ENCODE results near the gene SH3BP1.
"Not testable (repeated sequence)": the region's sequence is repeated elsewhere in the genome, so short reads cannot be mapped to it uniquely, and the experiment has no call there.

The SH3BP1 gene

DNA sequence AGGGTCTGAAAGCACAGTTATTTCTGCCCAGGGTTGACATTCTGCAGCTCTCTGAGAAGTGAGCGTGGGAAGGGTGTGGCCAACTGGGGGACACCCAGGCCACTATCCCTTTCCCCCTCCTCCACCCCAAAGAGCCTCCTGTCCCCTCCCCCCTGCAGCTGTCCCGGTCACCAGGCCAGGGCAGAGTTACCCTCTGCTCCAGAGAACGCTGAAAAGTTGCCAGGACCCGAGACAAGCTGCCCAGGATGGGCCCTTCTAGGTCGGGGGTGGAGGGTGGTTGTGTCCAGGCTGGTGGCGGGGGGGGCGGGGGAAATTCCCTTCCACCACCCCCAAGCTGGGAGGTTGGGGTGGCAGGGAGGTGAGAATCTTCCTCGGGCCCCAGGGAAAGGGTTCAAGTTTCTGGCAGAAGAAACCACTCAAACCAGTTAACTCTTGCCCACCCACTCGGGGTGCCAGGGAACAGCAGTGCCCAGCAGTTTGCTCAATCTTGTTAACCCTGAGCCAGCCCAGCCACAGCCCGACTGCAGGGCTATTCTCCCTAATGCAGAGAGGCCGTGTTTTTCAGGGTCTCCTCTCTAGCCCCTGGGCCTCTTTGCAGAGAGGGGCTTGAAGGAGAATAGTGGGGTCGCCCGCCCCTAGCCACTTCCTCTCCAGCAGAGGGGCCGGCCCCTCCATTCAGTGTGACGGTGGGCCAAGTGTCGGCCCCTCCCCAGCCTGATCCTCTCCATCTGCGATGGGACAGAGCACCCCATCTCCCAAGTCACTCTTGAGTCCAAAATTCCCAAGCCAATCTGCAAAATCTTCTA lies 36.7 kb downstream of the SH3BP1 start:
- in situ Hi-C loops (cut with MboI; ENCODE audit: low sequenced_read_pairs) = no loop called here

DNA sequence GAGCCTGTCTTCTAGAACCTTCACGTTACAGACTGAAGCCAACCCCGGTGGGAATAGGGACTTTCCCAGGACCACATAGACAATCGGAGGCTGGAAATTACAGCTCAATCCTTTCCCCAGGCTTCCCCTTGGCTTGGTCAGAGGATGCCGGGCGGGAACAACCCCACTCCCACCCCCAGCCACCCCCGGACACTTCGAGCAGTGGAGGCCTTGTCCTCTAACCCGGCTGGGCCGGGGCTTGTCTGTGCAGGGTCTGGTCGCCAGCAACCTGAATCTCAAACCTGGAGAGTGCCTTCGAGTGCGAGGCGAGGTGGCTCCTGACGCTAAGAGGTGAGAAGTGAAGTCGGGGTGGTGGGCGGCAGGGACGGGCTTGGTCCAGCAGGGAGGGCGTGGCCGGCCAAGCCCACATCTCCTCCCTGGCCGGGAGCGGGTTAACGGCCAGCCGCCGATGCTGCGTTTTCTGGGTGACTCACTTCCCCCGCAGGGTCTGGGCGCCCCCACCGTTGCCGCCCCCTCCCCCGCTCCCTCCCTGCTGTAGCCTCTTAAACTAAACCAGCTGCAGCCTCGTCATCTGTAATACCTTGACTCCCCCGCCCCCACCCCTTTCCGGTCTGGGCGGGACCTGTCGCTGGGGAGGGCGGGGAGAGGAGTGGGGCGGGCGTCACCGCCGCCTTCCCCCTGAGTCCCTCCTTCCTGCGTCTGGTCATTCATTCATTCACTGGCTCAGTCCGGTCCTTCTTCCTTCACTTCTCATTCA lies 37.4 kb downstream of the SH3BP1 start:
- in situ Hi-C loops (cut with MboI; ENCODE audit: low sequenced_read_pairs) = no loop called here

DNA sequence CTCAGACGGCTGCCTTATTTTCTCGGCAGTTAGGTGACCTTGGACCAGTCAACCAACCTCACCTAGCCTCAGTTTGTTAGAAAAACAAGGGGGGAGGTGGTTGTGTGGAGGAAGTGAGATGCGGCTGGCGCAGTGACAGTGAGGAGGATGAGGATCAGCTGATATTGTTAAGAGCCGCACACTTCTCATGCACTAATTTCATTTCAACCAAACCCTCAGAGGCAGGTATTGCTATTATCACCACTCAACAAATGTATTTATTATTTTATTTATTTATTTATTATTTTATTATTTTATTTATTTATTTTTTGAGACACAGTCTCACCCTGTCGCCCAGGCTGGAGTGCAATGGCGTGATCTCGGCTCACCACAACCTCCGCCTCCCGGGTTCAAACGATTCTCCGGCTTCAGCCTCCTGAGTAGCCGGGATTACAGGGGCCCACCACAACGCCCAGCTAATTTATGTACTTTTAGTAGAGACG lies 38.1 kb downstream of the SH3BP1 start:
- in situ Hi-C loops (cut with MboI; ENCODE audit: low sequenced_read_pairs) = no loop called here

DNA sequence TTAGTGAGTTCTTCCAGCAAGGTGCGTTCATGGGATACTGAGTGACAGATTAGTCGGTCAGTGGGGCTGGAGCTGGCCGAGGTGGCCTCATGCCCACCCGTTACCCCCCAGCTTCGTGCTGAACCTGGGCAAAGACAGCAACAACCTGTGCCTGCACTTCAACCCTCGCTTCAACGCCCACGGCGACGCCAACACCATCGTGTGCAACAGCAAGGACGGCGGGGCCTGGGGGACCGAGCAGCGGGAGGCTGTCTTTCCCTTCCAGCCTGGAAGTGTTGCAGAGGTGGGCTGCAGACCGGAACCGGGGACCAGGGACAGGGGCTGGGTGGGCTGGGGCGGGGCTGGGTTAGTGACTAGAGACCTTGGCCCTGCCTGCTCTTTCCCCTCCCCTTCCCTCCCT lies 38.9 kb downstream of the SH3BP1 start:
- in situ Hi-C loops (cut with MboI; ENCODE audit: low sequenced_read_pairs) = no loop called here

DNA sequence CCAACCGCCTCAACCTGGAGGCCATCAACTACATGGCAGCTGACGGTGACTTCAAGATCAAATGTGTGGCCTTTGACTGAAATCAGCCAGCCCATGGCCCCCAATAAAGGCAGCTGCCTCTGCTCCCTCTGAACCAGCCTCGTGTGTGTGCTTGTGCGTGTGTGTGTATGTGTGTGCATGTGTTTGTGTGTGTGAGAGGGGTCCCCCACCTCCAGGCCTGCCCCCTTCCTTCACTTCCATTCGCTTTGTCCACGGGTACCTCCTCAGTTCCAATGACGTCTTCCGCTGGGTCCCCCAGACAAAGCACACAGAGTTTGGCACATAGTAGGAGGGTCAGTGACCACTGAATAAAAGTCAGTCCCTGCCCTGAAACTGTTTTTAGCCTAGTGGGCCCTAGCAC lies 40.2 kb downstream of the SH3BP1 start:
- in situ Hi-C loops (cut with MboI; ENCODE audit: low sequenced_read_pairs) = no loop called here

DNA sequence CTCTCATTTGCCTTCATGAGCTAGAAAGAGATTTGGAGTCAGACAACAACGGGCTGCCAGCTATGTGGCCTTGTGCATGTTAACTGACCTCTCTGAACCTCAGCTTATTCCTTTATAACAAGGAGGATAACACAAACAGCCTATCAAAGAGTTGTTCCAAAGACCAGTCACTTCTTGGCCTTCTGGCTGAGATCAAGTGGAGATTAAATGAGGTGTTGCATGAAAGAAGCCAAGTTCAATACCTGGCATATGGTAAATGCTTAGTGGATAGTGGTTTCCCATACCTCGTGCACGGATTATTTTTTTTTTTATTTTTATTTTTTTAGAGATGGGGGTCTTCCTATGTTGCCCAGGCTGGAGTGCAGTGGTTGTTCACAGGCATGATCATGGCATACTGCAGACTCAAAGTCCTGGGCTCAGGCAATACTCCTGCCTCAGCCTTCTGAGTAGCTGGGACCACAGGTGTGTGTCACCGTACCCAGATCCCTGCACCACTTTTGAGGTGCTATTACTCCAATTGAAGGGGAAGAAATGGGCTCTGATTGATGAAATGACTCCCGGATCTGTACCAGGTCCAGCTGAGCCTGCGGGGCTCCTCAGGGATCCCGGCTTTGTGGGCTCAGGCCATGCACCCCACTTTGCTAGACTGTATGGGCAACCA lies 40.9 kb downstream of the SH3BP1 start:
- in situ Hi-C loops (cut with MboI; ENCODE audit: low sequenced_read_pairs) = no loop called here

DNA sequence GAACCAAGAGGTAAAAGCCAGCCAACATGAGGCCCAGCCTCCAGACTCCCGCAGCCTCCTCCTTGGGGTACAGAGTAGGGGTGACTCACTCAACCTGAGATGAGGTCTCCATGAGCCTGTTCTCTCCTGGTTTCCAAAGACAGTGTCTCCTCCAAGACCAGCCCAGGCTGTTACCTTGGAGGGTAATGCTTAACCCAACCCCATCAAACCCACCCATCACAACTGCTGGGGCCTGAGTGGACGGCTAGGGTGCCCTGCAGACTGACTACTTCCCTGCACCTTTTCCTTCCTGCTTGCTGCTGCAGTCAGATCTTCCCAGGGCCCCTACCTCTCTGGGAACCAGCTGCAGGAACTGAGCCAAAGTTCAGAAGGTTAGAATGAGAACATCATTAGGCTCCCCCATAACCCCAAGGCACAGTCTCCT lies 41.5 kb downstream of the SH3BP1 start:
- in situ Hi-C loops (cut with MboI; ENCODE audit: low sequenced_read_pairs) = no loop called here

DNA sequence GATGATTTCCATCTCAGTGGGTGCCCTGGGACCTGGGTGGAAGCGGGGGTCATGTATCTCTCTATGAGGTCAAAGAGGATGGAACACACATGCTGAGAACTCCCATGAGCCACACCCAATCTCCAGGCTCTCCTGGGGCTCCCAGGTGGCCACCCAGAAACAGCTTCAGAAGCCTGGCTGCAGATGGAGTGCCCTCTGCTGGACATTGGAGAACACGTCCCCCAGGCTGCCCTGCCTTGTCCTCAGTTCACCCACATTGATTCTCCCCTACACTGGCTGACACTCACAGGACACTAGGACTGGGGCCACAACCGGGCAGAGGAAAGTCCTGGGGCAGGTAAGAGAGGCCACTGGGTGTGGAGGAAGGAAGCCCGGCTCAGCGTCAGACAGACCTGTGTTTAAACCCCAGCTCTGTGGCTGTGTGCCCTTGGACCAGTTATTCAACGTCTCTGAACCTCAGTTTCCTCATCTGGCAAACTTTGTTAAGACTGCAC lies 42.1 kb downstream of the SH3BP1 start:
- in situ Hi-C loops (cut with MboI; ENCODE audit: low sequenced_read_pairs) = no loop called here

DNA sequence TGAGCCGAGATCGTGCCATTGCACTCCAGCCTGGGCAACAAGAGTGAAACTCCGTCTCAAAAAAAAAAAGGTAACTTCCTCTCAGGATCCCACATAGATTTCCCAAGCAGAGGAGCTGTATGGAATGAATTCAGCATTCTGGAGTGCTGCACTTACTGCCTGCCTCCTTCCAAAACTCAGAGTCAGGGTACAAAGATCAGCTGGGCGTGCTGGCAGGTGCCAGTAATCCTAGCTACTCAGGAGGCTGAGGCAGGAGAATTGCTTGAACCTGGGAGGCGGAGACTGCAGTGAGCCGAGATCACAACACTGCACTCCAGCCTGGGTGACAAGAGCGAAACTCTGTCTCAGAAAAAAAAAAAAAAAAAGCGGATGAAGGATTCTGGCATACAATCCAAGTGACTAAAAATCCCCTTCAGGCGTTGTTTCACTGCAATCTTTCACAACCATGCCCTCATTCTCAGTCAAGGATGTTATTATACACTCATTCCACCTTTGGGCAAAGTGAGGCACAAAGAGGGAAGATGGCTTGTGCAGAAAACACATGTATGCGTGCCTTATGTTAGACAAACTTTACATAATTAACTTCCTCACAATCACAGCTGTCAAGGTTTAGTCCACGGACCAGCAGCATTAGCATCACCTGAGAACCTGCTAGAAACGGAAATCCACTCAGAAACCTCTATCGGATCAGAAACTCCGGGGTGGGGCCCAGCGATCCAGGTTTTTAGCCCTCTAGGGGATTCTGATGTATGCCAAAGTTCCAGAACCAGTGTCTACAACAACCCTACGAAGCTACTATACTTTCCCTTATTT lies 45.5 kb downstream of the SH3BP1 start:
- in situ Hi-C loops (cut with MboI; ENCODE audit: low sequenced_read_pairs) = no loop called here

DNA sequence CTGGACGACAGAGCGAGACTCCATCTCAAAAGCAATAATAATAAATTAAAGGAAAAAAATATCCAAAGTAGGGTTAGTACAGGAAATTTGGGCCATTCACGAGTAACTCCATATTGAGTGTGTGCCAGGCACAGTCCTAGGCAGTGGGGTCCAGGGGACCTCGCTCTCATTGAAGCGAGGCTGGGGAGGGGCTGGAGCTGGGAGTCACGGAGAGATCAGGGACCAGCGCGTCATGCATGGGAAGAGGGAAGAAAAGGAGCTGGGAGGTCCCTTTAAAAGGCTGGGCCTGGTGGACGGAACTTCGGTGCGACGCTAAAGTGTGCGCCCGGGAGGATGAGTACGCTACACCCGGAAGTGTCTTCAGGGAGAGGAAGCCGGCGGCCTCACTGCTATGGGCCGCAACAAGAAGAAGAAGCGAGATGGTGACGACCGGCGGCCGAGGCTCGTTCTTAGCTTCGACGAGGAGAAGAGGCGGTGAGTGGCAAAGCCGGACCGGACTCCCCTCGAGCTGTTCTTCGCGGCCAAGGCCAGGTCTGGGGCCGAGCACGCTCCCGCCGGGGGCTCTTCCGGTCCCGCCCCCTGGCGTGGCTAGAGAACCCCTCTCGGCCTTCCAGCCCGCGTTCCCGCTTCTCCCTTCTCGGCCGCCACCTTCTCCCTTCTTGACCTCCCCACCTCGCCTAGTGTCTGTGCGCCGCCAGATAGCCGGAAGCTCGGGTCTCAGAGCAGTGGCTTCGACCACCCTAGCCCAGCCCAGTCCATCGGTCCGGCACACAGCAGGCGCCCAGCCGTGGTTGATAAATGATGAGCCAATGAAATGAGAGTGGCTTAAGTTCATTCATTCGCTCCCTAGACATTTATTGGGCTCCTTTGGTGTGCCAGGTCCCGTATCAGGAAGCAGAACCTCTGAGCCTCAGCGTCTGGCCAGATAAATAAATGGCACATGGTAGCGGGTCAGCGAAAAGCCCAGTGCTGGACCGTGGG lies 46.8 kb downstream of the SH3BP1 start, which contains the start of gene NOL12:
TSS of gene NOL12 (plus strand) at position 342 of the 981 bp plus-strand sequence. CDS start at position 392, 50 bp downstream.
- in situ Hi-C loops (cut with MboI; ENCODE audit: low sequenced_read_pairs) = no loop called here

DNA sequence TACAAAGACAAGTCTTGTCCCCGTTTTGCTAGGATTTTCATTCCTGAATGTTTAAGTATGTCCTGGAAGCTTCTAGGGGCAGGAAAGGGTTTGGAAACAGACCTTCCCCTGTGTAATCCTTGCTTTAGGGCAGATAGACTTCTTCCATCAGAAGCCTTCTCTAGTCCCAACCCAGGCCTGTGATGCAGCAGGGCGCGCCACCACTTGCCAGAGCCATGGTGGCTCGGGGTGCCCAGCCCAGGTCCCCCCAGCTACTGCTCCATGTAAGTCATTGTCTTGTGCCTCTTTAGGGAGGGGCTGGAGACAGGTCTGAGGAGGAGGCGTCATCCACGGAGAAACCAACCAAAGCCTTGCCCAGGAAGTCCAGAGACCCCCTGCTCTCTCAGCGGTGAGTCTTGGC lies 50.9 kb downstream of the SH3BP1 start:
- in situ Hi-C loops (cut with MboI; ENCODE audit: low sequenced_read_pairs) = no loop called here

DNA sequence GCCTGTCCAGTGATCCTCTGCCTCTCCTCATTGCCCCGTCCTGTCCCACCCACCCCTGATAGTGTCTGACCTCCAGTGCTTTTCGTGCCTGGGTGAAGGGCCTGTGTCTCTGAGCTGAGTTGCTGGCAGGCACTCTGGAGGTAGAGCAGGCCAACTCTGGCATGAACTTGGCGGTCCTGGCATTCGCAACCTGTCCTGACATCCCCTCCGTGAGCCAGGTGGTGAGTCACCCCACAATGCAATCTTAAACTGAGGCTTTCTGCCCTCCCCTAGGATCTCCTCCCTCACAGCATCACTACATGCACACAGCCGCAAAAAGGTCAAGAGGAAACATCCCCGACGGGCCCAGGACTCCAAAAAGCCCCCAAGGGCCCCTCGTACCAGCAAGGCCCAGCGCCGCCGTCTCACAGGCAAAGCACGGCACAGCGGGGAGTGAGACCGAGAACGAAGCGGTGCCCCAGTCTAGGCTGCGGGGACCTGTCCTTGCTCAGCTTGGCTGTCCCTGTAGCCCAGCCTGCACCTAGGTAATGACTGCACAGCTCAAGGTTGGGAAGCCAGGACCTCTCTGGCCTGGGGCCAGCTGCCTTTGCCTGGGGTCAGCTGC lies 51.5 kb downstream of the SH3BP1 start:
- in situ Hi-C loops (cut with MboI; ENCODE audit: low sequenced_read_pairs) = no loop called here

DNA sequence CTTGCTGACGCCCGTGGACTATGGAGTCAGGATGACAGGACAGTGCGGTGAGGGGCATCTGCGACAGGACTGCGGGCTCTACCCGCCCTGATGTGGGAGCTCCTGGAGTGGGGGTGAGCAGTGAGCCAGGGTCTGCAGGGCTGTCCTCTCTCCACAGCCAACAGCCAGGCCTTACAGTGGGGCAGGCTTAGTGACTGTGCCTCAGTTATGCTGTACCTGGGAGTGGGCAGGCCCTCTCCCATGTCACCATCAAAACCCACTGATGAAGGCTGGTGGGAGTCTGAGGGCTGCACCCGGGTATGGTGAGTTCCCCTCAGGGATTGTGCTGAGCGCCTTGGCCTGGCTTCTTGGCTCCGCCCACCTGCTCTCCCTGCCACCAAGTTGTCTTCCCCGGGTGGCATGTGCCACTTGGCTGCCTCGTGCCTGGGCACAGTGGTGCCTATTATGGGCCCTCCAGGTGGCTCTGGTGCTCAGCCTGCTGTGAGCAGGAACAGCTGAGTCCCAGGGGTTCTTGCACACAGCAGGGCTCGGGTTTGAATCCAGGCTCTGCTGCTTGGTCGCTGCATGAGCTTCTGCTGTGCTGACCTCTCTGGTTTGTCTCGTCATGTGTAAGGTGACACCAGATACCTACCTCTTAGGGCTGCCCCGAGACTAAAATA lies 53.3 kb downstream of the SH3BP1 start:
- in situ Hi-C loops (cut with MboI; ENCODE audit: low sequenced_read_pairs) = no loop called here

DNA sequence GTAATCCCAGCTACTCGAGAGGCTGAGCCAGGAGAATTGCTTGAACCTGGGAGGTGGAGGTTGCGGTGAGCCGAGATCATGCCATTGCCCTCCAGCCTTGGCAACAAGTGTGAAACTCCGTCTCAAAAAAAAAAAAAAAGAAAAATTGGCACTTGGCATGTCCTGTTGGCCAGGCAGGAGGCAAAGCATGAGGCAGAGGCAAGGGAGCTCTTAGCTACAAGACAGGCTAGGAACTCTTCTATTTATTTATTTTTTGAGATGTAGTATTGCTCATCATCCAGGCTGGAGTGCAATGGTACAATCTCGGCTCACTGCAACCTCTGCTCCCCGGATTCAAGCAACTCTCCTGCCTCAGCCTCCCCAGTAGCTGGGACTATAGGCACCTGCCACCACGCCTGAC lies 54.7 kb downstream of the SH3BP1 start:
- in situ Hi-C loops (cut with MboI; ENCODE audit: low sequenced_read_pairs) = not testable (repeated sequence)

DNA sequence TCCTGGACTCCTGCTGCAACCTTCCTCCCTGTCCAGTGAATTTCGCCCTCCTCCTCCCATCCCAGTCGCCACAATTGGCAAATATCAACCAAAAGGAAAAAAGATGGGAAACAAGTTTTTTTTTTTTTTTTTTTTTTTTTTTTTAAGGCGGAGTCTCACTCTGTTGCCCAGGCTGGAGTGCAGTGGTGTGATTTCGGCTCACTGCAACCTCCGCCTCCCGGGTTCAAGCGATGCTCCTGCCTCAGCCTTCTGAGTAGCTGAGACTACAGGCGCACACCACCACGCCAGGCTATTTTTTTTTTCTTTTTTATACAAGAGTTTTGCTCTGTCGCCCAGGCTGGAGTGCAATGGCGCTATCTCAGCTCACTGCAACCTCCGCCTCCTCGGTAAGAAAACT lies 56.8 kb downstream of the SH3BP1 start:
- in situ Hi-C loops (cut with MboI; ENCODE audit: low sequenced_read_pairs) = not testable (repeated sequence)

DNA sequence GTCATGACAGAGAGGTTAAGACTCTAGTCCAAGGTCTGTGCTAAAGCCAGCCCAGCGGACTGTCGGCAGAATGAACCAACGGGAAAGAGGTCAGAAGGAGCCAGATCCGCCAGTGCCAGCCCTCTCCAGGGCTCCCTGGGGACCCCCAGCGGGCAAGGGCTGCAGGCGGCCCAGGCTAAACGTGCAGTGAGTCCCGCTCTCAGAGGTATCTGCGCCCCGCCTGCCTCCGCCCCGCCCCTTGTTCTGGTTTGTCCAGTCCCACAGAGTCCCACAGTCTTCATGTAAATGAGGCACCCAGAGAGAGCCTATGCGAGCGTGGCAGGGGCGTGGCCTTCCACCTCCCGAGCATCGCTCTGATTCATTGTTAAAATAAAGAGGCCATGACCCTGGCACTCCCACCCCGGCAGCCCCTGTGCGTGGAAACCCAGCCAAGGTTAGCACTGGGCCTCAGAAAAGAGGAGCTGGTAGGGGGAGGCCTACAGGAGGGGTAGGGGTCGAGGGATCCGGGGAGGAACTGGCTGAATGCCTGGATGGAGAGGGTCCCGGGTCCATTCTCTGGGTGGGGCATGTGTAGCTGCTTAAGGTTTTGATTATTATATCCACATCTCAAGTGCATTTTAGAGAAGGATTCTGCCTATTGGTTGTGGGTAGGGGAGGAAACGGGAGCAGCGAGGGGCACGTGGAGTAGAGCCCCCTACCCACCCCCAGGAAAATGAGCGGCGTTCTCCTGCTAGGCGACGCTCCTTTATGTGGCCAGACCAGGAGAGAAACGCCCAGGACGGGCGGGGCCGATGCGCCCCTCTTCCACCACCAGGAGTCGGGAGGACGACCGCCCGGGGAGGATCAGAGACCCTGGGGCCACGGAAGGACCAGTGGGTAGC lies 57.4 kb downstream of the SH3BP1 start, which contains the start of gene TRIOBP:
TSS of gene TRIOBP (plus strand) at position 392 of the 881 bp plus-strand sequence. CDS start 4,318 bp downstream, outside the sequence.
- in situ Hi-C loops (cut with MboI; ENCODE audit: low sequenced_read_pairs) = no loop called here

DNA sequence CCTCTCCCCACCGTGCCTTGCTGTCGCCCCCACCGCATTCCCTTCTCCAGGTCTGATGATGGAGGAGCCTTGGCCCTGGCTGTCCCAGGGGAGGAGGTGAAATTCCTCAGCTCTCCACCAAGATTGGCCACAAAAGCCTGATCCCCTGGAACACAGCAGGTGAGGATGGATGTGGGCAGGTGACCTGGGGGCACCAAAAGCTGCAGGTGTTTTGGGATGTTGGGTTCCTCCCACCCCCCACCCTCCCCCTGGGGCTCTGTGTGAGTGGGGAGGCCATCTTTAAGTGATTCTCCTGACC lies 58.0 kb downstream of the SH3BP1 start:
- in situ Hi-C loops (cut with MboI; ENCODE audit: low sequenced_read_pairs) = no loop called here

Measured in HL-60/S4 treated with retinoic acid at 250 ng/mL for 4 days and 3 days (cell line).